GM19193 (cell line): ENCODE results near the gene SEM1.

Experiments
- POLR2A ChIP-seq: IDR thresholded peaks from 4 replicates; pipeline ENCODE4 v1.6.1; 2011; ENCODE audit not compliant: insufficient read depth, insufficient read length; ENCODE audit errors: extremely low read depth

The SEM1 gene

DNA sequence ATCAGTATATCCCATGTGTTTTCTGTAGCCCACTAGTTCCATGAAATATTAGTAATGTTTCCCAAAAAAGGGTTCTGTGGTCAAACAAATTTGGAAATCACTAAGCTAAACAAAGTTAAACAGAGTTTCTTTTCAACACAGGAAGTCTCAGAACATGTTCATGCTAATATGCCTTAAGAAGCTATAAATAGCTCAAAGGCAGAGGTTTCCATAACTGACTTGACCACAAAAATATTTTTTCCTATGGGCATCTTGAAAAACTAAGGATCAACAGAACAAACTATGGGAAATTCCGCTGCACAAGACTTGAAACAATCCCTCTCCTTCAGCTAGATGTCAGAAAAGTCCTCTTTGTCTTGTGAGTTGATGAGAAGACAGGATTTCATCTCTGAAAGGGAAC lies 59.7 kb downstream of the SEM1 start:
- TF ChIP-seq POLR2A, result no peak

DNA sequence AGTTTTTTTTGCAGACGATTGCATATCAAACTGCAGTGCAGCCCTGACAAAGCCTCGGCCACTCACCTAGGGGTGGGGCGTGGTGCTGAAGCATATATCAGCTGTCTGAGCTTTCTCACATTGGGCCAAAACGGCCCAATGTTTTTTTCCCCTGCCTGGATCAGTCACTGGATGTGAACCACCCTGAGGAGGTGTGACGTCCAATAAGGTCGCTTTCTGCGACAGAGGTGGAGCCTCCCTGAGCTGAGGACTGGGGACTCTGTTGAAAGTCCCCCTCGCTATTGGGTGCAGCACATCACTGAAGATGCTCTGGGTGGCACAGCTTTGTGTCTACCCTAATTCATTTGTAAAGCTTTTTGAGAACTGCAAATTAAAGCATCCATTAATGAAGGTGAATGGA lies 60.9 kb downstream of the SEM1 start:
- no peak for TF ChIP-seq POLR2A

DNA sequence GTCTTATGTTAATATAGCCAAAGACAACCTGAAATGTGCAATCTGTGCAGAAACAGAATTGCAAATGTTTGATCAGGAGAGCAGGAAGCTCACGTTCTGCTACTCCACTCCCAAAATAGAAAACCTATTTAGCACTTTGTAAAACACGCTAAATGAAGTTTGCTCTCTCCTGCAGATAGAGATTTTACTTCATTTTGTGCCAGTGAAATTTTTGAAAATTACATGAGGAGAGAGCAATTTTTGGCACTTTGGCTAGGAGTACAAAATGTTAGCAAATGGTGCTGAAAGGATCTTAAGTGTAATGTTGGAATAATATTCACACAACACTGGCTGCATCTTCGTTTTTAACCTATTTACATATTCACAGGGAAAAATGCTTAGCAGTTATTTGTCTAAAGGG lies 61.9 kb downstream of the SEM1 start:
- TF ChIP-seq POLR2A, result no peak

DNA sequence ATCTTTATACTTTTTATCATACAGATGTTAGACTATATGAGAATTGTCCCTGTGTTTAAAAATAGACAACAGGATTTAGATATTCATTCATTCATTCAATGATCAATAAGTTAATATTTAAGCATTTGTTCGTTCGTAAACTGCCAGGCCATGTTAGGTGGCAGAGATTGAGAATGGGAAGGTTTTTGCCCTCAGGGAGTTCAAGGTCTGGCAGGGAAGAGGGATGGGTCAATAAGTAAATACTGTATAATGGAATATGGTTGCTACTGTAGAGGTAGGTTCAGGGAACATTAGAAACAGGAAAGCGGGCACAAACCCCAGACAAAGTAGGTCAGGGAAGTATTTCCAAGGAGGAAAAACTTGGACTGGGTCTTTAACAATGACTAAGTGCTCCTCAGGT lies 64.6 kb downstream of the SEM1 start:
- no peak for TF ChIP-seq POLR2A

DNA sequence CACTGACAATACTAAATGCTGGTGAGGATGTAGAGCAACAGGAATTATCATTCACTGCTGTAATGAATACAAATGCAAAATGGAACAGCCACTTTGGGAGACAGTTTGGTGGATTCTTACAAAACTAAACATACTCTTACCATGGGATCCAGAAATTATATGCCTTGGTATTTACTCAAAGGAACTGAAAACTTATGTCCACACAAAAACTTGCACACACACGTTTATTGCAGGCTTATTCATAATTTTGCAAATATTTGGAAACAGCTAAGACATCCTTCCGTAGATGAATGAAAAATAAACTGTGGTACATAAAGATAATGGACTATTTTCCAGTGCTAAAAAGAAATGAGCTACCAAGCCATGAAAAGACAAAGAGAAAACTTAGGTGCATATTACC lies 69.6 kb downstream of the SEM1 start:
- TF ChIP-seq POLR2A, result no peak
